Neural crest cell (in vitro differentiated cells): ENCODE measurements around the gene MAP3K20. TPM values are rescaled to one million over a fixed set of nuclear protein-coding genes. Genes with fewer than 3 reads are reported as not detected.
"Not testable (repeated sequence)": the region's sequence is repeated elsewhere in the genome, so short reads cannot be mapped to it uniquely, and the experiment has no call there.

Source experiments
- DNase-seq: peaks from one replicate; pipeline ENCODE4 v3.0.0; 2021; ENCODE audit warnings: low read depth, mixed read lengths, low spot score
- H3K27ac Mint-ChIP-seq: one replicate; pipeline ENCODE4 v1.8.0; 2021; ENCODE audit warnings: mild to moderate bottlenecking, mixed read lengths; ENCODE audit not compliant: unreplicated experiment
- H3K27me3 Mint-ChIP-seq: 2 replicates; pipeline ENCODE4 v1.8.0; 2021; ENCODE audit warnings: low read depth, mild to moderate bottlenecking, mixed read lengths
- H3K36me3 Mint-ChIP-seq: 2 replicates; pipeline ENCODE4 v1.8.0; 2021; ENCODE audit warnings: low read depth, mild to moderate bottlenecking, mixed read lengths
- H3K4me1 Mint-ChIP-seq: 2 replicates; pipeline ENCODE4 v1.8.0; 2021; ENCODE audit warnings: mixed read lengths
- H3K4me3 Mint-ChIP-seq: one replicate; pipeline ENCODE4 v1.8.0; 2021; ENCODE audit warnings: mild to moderate bottlenecking, mixed read lengths
- H3K9me3 Mint-ChIP-seq: 2 replicates; pipeline ENCODE4 v1.8.0; 2021; ENCODE audit warnings: mixed read lengths
- total RNA-seq: library from RNA; stranded (reverse); gene quantifications from 2 replicates; pipeline ENCODE4 v1.2.1, GENCODE V29; 2021
- TF ChIP-seq, protein P1 (sequence below): fragments of 200-600 bp; sonication (generic); conservative IDR thresholded peaks from 2 replicates; pipeline ENCODE4 v1.5.0; 2021; ENCODE audit warnings: antibody characterized with exemption, mild to moderate bottlenecking

Gene MAP3K20
- total RNA-seq, 1 donor from 2014 or later: 27.6 TPM

DNA sequence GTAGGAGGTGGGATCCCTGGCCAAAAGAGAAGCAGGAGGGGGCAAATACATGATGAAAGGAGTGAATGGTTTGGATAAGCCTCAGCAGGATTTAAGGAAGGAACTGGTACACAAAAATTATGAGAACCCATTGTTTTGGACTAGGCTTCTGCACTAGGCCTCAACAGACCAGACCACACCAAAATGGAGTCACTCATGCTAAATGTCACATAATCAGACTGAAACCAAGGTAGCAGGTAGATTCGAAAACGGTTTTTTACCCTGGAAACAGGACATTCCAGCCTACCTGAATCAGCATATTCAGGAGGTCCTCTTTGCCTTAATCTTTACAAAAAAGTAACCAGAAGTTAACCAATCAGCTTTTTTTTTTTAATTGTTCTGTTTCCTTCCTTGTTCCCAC, 229.7 kb downstream of the MAP3K20 start:
- TF ChIP-seq, protein P1, sequence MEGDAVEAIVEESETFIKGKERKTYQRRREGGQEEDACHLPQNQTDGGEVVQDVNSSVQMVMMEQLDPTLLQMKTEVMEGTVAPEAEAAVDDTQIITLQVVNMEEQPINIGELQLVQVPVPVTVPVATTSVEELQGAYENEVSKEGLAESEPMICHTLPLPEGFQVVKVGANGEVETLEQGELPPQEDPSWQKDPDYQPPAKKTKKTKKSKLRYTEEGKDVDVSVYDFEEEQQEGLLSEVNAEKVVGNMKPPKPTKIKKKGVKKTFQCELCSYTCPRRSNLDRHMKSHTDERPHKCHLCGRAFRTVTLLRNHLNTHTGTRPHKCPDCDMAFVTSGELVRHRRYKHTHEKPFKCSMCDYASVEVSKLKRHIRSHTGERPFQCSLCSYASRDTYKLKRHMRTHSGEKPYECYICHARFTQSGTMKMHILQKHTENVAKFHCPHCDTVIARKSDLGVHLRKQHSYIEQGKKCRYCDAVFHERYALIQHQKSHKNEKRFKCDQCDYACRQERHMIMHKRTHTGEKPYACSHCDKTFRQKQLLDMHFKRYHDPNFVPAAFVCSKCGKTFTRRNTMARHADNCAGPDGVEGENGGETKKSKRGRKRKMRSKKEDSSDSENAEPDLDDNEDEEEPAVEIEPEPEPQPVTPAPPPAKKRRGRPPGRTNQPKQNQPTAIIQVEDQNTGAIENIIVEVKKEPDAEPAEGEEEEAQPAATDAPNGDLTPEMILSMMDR: no peak
- H3K27me3 Mint-ChIP-seq: no peaks in the 10 kb centered on the region
- H3K4me1 Mint-ChIP-seq: peaks cover 19% of the 10 kb centered on the region
- H3K4me3 Mint-ChIP-seq: no peak overlapping the region
- peak overlapping the region; percentile 72 for H3K27ac Mint-ChIP-seq
- no peak for DNase-seq
- H3K36me3 Mint-ChIP-seq: peaks cover 6% of the 10 kb centered on the region
- peaks cover 14% of the 10 kb centered on the region for H3K9me3 Mint-ChIP-seq

DNA sequence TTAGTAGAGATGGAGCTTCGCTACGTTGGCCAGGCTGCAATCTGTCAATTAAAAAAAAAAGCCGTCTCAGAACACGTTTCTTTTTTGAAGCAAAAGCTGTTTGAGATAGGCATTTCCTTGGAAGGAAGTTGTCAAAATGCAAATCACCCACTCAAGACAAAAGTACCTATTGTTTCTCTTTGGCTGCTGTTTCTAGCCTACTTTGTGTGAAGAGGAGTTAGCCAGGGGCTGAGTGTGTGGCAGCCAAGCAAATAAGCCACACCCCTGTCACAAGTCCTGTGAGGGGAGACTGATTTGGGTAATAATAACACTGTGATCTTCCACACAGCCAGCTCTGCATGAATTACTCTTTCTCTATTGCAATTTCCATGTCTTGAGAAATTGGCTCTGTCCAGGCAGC, 231.6 kb downstream of the MAP3K20 start:
- Mint-ChIP-seq H3K4me3 (peak overlapping the region; percentile 12), H3K9me3 (peaks cover 9% of the 10 kb centered on the region), H3K27ac (no peak overlapping the region), H3K4me1 (peaks cover 22% of the 10 kb centered on the region), H3K27me3 (no peaks in the 10 kb centered on the region), H3K36me3 (no peaks in the 10 kb centered on the region)
- DNase-seq: no peak
- TF ChIP-seq, protein P1: no peak

DNA sequence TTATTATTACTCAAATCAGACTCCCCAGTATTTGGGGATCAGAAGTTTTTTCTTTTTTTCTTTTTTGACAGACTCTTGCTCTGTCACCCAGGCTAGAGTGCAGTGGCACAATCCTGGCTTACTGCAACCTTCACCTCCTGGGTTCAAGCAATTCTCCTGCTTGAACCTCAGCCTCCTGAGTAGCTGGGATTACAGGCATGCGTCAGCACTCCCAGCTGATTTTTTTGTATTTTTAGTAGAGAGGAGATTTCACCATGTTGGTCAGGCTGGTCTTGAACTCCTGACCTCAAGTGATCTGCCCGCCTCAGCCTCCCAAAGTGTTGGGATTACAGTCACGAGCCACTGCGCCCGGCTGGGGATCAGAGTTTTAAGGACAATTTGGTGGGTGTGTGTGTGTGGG, 233.7 kb downstream of the MAP3K20 start:
- H3K4me1 Mint-ChIP-seq: peaks cover 22% of the 10 kb centered on the region
- not testable (repeated sequence) for DNase-seq, H3K27ac Mint-ChIP-seq, H3K9me3 Mint-ChIP-seq, H3K27me3 Mint-ChIP-seq, H3K4me3 Mint-ChIP-seq, H3K36me3 Mint-ChIP-seq

DNA sequence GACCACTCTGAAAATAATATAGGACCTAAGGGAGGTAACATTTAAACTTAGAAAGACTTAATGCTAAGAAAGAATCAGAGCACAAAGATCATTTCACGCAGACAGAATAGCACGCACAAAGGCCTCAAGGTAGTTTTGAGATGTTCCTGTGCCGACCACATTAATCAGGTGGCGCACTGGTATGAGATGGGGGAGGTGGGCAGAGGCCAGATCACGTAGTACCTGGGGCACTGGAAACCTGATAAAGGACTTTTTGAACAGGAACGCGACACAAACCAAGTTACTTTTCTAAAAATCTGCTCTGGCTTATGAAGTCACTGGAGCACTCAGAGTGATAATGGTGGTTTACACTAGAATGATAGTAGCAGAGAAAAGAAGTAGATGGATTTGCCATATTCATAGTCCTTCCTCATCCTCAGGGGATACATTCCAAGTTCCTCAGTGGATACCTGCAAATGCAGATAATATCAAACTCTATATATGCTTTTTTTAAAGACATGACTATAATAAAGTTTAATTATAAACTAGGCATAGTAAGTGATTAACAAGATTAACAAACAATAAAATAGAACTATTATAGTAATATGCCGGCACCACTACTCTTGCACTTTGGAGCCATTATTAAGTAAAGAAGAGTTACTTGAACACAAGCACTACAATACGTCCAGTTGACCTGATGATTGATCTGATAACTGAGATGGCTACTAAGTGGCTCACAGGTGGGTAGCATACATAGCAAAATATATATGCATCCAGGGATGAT, 236.4 kb downstream of the MAP3K20 start:
- Mint-ChIP-seq H3K4me3 (no peak overlapping the region), H3K27ac (no peak overlapping the region), H3K9me3 (peaks cover 5% of the 10 kb centered on the region), H3K36me3 (no peaks in the 10 kb centered on the region), H3K4me1 (peaks cover 16% of the 10 kb centered on the region), H3K27me3 (no peaks in the 10 kb centered on the region)
- TF ChIP-seq, protein P1: no peak
- no peak for DNase-seq
